GM21723 (cell line): ENCODE data around the gene PRELID3B.

Experiments
- ATAC-seq: cut with Tn5 transposase; IDR thresholded peaks from one replicate; pipeline ENCODE4 v1.9.1; 2021; ENCODE audit warnings: mild to moderate bottlenecking, moderate library complexity; ENCODE audit not compliant: unreplicated experiment

PRELID3B gene

DNA sequence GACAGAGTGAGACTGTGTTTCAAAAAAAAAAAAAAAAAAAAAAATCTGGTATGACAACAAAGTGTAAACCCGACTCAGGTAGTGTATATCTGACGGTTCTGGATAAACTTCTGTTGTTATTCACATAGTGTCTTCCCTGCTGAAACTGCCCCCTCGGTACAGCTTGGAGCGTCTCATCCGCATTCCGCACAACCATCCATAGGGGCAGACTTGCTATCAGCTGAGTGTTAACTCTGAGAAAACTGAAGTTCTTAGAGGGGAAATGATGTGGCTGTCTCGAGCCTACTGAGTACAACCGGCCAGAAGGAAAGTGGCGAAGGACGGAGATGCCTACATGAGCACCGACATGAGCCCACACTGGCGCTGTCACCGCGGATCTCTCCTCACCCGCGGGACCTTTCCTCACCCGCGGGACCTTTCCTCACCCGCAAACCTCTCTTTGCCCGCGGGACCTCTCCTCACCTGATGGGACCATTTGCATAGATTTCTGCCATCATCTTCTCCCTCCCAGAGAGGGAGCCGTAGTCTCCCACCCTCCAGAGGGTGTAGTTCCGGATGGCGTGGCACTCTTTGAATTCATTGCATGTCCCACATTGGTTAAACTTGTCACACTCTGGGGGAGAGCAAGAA, 45.3 kb downstream of the PRELID3B start:
- no peak for ATAC-seq

- no peak for ATAC-seq
Measured at GRCh38 chr20:58996226-58996611, 46.4 kb downstream of the PRELID3B start.

DNA sequence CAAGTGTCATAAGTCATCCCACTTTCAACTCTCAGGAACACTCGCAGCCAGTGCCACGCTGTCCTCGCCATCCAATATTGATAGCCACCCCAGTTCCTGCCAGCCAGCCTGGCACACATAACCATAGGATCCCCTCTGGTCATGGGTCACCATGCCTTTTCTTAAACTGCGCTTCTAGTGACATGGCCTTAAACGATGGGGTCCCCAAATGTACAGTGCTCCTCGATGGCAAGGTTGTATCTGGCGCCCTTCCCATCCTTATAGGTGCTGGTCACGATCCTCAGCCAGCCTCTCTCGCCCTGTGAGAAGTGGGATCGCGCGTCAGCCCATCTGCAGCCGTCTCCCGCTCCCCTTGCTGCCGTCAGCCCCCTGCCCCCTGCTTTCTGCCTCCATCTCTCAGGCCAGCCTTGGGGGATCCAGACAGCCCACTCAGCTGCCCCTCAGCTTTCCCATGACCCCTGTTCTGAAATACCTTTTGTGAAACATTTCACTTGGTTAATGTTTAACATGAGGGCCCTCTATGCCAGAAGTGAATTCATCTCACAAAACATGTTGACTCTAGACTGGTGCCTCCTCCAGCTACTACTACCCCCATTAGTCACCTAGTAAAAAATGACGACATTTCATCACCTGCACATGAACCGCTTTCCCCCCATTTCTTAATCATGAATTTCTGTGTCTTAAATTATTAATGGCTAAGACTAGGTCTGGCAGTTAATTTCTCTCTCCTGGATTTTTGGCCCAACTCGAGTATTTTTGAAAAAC, 46.9 kb downstream of the PRELID3B start:
- no peak for ATAC-seq

DNA sequence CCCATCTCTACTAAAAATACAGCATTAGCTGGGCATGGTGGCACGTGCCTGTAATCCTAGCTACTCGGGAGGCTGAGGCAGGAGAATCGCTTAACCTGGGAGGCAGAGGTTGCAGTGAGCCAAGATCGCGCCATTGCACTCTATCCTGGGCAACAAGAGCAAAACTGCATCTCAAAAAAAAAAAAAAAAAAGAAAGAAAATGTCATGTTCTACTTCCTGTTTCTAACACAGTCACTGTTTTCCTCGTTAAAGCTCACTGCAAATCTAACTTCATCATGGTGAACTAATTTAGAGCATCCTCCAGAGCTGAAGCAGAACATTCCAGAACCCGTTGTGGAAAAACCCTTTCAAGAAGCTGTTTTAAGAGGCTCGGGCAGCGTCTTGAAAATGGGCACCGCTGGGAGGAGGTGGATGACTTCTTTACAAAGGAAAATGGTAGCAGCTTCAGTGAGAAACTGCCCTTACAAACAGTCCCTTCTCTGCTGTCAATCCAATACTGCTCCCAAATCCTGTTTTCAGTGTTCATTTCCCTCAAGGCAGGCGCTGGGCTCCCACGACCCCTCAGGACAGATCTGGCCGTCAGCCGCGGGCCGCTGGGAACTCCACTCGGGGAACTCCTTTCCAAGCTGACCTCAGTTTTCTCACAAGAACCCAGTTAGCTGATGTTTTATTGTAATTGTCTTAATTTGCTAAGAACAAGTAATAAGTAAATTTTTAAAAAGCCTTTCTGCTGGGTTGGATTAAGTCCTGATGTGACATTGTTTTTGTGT, 48.0 kb downstream of the PRELID3B start:
- ATAC-seq = no peak

- ATAC-seq = peak; percentile 62
Measured at GRCh38 chr20:58993332-58994248, 49.0 kb downstream of the PRELID3B start.

GRCh38 chr20:58992911-58993310, 49.7 kb downstream of the PRELID3B start:
- peak; percentile 9 for ATAC-seq

GRCh38 chr20:58991715-58992114, 50.9 kb downstream of the PRELID3B start:
- no peak for ATAC-seq

DNA sequence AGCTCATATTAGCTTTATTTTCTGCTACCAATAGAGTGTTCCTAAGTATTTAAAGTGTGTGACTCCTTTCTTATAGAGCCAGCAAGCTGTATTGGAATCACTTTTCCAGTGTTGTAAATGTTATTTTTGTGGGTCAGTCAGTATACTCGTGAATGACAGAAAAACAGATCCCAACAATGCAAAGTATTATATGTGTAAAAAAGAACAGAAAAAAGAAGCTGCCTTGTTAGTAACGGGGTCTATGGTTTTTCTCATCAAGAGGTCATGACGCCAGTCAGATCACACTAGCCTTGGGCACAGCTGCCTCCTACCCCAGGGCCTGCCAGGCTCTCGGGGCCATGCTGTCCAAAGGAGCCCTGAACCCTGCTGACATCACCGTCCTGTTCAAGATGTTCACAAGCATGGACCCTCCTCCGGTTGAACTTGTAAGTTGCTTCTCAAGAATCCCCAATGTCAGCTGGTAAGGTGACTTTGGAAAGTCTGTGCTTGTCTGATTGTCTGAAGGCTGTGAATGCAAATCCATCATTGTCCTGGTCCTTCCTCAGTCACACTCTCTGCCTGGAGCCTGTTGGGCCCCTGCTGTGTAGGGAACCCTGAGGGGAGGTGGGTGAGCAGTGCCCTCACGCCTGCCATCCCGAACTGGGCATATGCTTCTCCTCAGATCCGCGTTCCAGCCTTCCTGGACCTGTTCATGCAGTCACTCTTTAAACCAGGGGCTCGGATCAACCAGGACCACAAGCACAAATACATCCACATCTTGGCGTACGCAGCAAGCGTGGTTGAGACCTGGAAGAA, 51.7 kb downstream of the PRELID3B start:
- no peak for ATAC-seq

GRCh38 chr20:58989196-58989595, 53.4 kb downstream of the PRELID3B start:
- ATAC-seq = no peak

GRCh38 chr20:58988565-58988882, 54.1 kb downstream of the PRELID3B start:
- ATAC-seq = no peak

DNA sequence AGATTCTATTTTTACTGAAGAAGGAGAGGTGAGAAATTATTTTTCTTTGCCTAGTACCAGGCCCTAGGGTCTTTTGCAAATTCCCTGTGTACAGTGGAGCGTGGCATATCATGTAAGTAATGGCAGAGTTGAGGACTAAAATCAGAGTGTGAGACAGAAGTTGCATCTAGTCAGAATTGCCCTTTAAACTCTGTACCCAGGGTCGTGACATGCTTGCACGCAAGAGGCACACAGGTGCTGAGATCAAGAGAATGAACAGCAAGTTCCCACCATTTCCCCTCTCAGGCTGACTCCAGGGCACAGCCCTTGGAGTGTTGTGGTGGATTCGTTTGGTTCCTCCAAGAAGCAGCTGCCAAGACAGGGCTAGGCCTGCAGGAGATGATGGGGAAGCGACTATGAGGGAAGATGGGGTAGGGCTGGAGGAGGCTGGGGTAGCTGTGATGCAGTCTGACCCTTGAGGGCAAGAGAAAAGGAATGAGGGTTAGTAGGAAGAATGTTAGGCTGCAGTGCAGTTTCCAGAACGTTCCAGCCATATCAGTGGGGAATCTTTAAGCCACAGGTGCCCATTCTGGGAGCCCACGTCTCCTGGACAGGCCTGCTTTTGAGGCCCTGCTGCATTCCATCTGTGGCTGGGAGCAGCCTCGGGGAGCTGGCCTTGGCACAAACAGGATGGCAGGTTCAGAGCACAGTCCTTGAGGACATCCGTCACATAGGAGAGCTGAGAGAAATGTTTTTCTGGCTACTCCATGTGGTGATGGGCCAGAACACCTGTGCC, 54.6 kb downstream of the PRELID3B start:
- no peak for ATAC-seq

DNA sequence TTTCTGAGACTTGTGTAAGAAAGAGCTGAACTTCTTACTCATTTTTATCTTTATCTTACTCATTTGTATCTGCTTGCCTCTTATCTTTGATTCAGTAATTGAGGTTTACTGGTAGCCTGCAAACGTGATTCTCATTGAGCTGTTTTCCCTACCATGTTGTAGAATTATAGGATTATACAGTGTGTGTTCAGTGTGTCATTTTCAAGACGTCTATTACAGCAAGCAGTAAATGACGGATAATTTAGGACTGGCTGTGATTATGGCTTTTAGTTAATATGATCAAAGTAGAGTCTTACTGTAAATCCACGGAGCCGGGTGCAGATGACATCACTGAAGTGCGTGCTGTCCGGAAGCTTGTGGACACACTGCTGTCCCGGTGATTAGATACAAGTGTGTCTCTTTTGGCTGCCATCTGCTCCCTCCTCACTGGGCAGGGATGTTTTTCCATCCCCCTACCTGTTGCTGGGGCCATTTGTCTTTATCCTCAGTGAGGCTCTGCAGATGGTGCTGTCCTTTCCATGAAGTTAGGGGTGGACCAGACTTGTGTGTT, 55.5 kb downstream of the PRELID3B start:
- no peak for ATAC-seq

DNA sequence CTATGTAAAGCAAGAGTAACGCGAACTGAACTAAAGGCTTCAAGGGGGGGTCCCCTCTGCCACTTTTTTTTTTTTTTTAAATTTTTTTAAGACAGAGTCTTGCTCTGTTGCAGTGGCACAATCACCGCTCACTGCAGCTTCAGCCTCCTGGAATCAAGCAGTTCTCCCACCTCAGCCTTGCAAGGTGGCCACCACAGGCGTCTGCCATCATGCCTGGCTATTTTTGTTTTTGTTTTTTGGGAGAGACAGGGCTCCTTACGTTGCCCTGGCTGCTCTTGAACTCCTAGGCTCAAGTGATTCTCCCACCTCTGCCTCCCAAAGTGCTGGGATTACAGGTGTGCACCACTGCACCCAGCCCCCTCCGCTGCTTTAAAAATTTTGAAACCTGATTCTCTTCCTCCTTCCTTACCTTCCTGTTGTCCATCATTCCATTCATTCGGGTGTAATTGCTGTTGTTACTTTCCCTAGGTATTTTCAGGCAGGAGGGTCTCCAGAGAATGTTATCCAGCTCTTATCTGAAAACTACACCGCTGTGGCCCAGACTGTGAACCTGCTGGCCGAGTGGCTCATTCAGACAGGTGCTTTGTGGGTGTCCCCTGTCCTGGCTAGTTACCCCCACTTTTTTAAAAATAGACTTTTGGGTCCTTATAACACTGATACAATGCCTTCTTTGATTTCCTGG, 56.2 kb downstream of the PRELID3B start:
- no peak for ATAC-seq

- ATAC-seq = no peak
Measured at GRCh38 chr20:58985656-58986055, 56.9 kb downstream of the PRELID3B start.

DNA sequence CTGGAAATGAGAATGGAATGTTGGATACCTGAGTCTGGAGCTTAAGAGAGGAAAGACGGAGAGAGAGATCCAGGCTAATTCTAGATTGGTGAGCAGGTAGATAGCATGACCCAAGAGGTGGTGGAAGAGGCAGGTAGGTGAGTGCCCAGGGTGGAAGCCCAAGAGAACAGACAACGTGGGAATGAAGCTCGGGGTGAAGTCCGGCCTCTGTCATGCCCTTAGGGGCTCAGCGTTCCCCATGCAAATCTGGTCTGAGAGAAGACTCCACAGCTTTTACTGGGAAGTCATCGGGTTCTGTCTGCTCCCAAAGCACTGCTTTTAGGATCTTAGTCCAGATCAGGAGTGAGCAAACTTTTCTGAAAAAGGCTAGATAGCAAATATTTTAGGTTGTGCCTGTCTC, 57.9 kb downstream of the PRELID3B start:
- ATAC-seq = no peak
